SK-N-SH (cell line): ENCODE measurements around the gene PTPRN.

Experiments used
- NFIC ChIP-seq: IDR thresholded peaks from 2 replicates; pipeline ENCODE4 v1.4.0; 2012; ENCODE audit warnings: borderline replicate concordance
- POLR2AphosphoS5 ChIP-seq: IDR thresholded peaks from 2 replicates; pipeline ENCODE4 v1.6.1; 2012; ENCODE audit warnings: low read depth, low read length
- TF ChIP-seq, protein P1 (sequence below): IDR thresholded peaks from 2 replicates; pipeline ENCODE4; 2012
- TF ChIP-seq, protein P2 (sequence below): fragments of 200-600 bp; sonication (generic); IDR thresholded peaks from 2 replicates; pipeline ENCODE4 v1.6.1; 2017; ENCODE audit warnings: antibody characterized with exemption, mild to moderate bottlenecking, moderate library complexity

DNA sequence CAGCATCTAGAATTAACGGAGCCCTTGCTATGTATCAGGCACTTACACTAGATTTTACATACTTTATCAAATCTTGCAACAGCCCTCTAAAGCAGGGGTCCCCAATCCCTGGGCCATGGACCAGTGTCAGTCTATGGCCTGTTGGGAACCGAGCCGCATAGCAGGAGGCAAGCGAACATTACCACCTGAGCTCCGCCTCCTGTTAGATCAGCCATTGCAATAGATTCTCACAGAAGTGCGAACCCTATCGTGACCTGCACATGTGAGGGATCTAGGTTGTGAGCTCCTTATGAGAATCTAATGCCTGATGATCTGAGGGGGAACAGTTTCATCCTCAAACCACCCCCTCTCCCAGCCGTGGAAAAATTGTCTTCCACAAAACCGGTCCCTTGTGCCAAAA lies 16.6 kb downstream of the PTPRN start:
- TF ChIP-seq, protein P1, sequence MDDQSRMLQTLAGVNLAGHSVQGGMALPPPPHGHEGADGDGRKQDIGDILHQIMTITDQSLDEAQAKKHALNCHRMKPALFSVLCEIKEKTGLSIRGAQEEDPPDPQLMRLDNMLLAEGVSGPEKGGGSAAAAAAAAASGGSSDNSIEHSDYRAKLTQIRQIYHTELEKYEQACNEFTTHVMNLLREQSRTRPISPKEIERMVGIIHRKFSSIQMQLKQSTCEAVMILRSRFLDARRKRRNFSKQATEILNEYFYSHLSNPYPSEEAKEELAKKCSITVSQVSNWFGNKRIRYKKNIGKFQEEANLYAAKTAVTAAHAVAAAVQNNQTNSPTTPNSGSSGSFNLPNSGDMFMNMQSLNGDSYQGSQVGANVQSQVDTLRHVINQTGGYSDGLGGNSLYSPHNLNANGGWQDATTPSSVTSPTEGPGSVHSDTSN, result no peak
- TF ChIP-seq, protein P2, sequence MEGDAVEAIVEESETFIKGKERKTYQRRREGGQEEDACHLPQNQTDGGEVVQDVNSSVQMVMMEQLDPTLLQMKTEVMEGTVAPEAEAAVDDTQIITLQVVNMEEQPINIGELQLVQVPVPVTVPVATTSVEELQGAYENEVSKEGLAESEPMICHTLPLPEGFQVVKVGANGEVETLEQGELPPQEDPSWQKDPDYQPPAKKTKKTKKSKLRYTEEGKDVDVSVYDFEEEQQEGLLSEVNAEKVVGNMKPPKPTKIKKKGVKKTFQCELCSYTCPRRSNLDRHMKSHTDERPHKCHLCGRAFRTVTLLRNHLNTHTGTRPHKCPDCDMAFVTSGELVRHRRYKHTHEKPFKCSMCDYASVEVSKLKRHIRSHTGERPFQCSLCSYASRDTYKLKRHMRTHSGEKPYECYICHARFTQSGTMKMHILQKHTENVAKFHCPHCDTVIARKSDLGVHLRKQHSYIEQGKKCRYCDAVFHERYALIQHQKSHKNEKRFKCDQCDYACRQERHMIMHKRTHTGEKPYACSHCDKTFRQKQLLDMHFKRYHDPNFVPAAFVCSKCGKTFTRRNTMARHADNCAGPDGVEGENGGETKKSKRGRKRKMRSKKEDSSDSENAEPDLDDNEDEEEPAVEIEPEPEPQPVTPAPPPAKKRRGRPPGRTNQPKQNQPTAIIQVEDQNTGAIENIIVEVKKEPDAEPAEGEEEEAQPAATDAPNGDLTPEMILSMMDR, result no peak
- TF ChIP-seq POLR2AphosphoS5 (no peak), NFIC (no peak)
